ENCODE results near the gene EOMES.

Gene EOMES

GRCh38 chr3:27713435-27714145 is 8.5 kb downstream of the EOMES start:
- H3K4me3 ChIP-seq (ENCODE audit: low read depth, low read length) = no peak overlapping the region
- DNase-seq (ENCODE audit: low read depth) = no peak

GRCh38 chr3:27713078-27713423 is 9.1 kb downstream of the EOMES start:
- DNase-seq (ENCODE audit: low read depth) = no peak
- H3K4me3 ChIP-seq (ENCODE audit: low read depth, low read length) = no peak overlapping the region
- TF ChIP-seq MYC (IDR thresholded peaks at IDR 0.05; ENCODE audit: low read depth, low read length) = no peak
- no peak for TF ChIP-seq MAX (IDR thresholded peaks at IDR 0.05; ENCODE audit: low read depth, low read length)
- TF ChIP-seq CTCF (IDR thresholded peaks at IDR 0.05; ENCODE audit: low read depth, low read length) = no peak
- no peak for TF ChIP-seq POLR2A (IDR thresholded peaks at IDR 0.05; ENCODE audit: extremely low read depth, insufficient read length)

More at GRCh38 chr3:27713435-27714145, 8.5 kb downstream of the EOMES start:
- no peak for TF ChIP-seq MAX (IDR thresholded peaks at IDR 0.05; ENCODE audit: low read depth, low read length)
- no peak for TF ChIP-seq CTCF (IDR thresholded peaks at IDR 0.05; ENCODE audit: low read depth, low read length)
- no peak for TF ChIP-seq POLR2A (IDR thresholded peaks at IDR 0.05; ENCODE audit: extremely low read depth, insufficient read length)
- TF ChIP-seq MYC (IDR thresholded peaks at IDR 0.05; ENCODE audit: low read depth, low read length) = no peak

GRCh38 chr3:27712136-27713077 is 9.7 kb downstream of the EOMES start:
- H3K4me3 ChIP-seq (ENCODE audit: low read depth, low read length) = peak overlapping the region; percentile 34
- TF ChIP-seq CTCF (IDR thresholded peaks at IDR 0.05; ENCODE audit: low read depth, low read length) (peak; percentile 78), POLR2A (IDR thresholded peaks at IDR 0.05; ENCODE audit: extremely low read depth, insufficient read length) (no peak), MYC (IDR thresholded peaks at IDR 0.05; ENCODE audit: low read depth, low read length) (peak; percentile 47), MAX (IDR thresholded peaks at IDR 0.05; ENCODE audit: low read depth, low read length) (0 out of 2 replicates have a peak, but pooled peaks have one; percentile 19)
- DNase-seq (ENCODE audit: low read depth) = peak; percentile 77

- TF ChIP-seq CTCF (IDR thresholded peaks at IDR 0.05; ENCODE audit: low read depth, low read length) (no peak), MAX (IDR thresholded peaks at IDR 0.05; ENCODE audit: low read depth, low read length) (no peak), POLR2A (IDR thresholded peaks at IDR 0.05; ENCODE audit: extremely low read depth, insufficient read length) (no peak), MYC (IDR thresholded peaks at IDR 0.05; ENCODE audit: low read depth, low read length) (no peak)
- H3K4me3 ChIP-seq (ENCODE audit: low read depth, low read length) = no peak overlapping the region
- DNase-seq (ENCODE audit: low read depth) = no peak
Measured at GRCh38 chr3:27708250-27708649, 13.9 kb downstream of the EOMES start.

- no peak for DNase-seq (ENCODE audit: low read depth)
- no peak for TF ChIP-seq MAX (IDR thresholded peaks at IDR 0.05; ENCODE audit: low read depth, low read length)
- no peak for TF ChIP-seq POLR2A (IDR thresholded peaks at IDR 0.05; ENCODE audit: extremely low read depth, insufficient read length)
- no peak for TF ChIP-seq CTCF (IDR thresholded peaks at IDR 0.05; ENCODE audit: low read depth, low read length)
- no peak for TF ChIP-seq MYC (IDR thresholded peaks at IDR 0.05; ENCODE audit: low read depth, low read length)
- no peak overlapping the region for H3K4me3 ChIP-seq (ENCODE audit: low read depth, low read length)
Measured at GRCh38 chr3:27699067-27699466, 23.1 kb downstream of the EOMES start.

Measured in NB4 (cell line).